Muscle layer of colon (tissue), 2 donors: ENCODE results near the gene POMP.
"Not testable (repeated sequence)": the region's sequence is repeated elsewhere in the genome, so short reads cannot be mapped to it uniquely, and the experiment has no call there.

Experiments used
- H3K27ac ChIP-seq: one replicate; pipeline ENCODE4 v1.7.0; 2013; ENCODE audit warnings: low read depth, mild to moderate bottlenecking, low read length, moderate library complexity
- H3K27me3 ChIP-seq, 2 donors: one replicate each; pipeline ENCODE4 v1.7.0; 2013; ENCODE audit warnings: low read length in 2 of 2, mild to moderate bottlenecking in 2 of 2; ENCODE audit not compliant: insufficient read depth in 2 of 2, control insufficient read depth in 1 of 2
- H3K36me3 ChIP-seq: one replicate; pipeline ENCODE4 v1.7.0; 2013; ENCODE audit warnings: mild to moderate bottlenecking, low read length; ENCODE audit not compliant: insufficient read depth
- H3K4me1 ChIP-seq: one replicate; pipeline ENCODE4 v1.7.0; 2013; ENCODE audit warnings: mild to moderate bottlenecking, low read length; ENCODE audit not compliant: insufficient read depth
- H3K4me3 ChIP-seq, 2 donors: one replicate each; pipeline ENCODE4 v1.7.0; 2013; ENCODE audit warnings: low read length in 2 of 2, low read depth in 1 of 2, mild to moderate bottlenecking in 1 of 2, moderate library complexity in 1 of 2
- H3K9ac ChIP-seq: one replicate; pipeline ENCODE4 v1.7.0; 2013; ENCODE audit warnings: low read length
- H3K9me3 ChIP-seq: one replicate; pipeline ENCODE4 v1.7.0; 2013; ENCODE audit warnings: mild to moderate bottlenecking, low read length
- donor health status: abdominal sarcoma.
- donor health status: Adenocarcinoma of cecum.

The POMP gene

GRCh38 chr13:28671126-28671792 is 12.3 kb downstream of the POMP start:
- H3K27ac ChIP-seq: no peak overlapping the region
- no peak overlapping the region for H3K4me3 ChIP-seq
- H3K4me1 ChIP-seq: no peaks in the 10 kb centered on the region
- no peaks in the 10 kb centered on the region for H3K9me3 ChIP-seq
- peaks cover 62% of the 10 kb centered on the region for H3K36me3 ChIP-seq
- no peak overlapping the region for H3K9ac ChIP-seq
- no peaks in the 10 kb centered on the region for H3K27me3 ChIP-seq

GRCh38 chr13:28678809-28679208 is 19.9 kb downstream of the POMP start:
- Histone ChIP-seq H3K27me3 (no peaks in the 10 kb centered on the region), H3K27ac (no peak overlapping the region), H3K36me3 (peaks cover 41% of the 10 kb centered on the region)

GRCh38 chr13:28679628-28680027 is 20.7 kb downstream of the POMP start:
- Histone ChIP-seq H3K9ac (no peak overlapping the region), H3K27me3 (no peaks in the 10 kb centered on the region), H3K36me3 (peaks cover 33% of the 10 kb centered on the region), H3K4me3 (no peak overlapping the region), H3K9me3 (no peaks in the 10 kb centered on the region), H3K4me1 (no peaks in the 10 kb centered on the region), H3K27ac (no peak overlapping the region)

More at GRCh38 chr13:28678809-28679208, 19.9 kb downstream of the POMP start:
- Histone ChIP-seq H3K9ac (no peak overlapping the region), H3K4me1 (no peaks in the 10 kb centered on the region), H3K4me3 (no peak overlapping the region), H3K9me3 (no peaks in the 10 kb centered on the region)

DNA sequence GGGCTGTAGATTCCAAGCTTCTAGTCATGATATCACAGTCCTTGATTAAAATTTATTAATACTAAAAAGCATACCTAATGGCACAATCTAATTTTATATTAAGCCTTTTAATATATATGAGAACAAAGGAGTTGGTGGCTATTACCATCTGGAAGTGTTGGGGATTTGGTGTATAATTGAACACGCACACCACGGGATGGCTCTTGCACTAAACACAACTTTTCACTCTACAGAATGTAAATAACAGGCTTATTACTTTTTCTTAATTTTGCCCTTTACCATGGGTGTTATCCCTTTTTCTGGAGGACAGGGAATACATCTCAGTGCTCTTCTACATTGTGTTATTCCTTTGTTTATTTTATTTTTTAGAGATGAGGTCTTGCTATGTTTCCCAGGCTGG is 21.6 kb downstream of the POMP start:
- H3K36me3 ChIP-seq: peaks cover 27% of the 10 kb centered on the region

GRCh38 chr13:28683169-28683568 is 24.2 kb downstream of the POMP start:
- H3K27ac ChIP-seq, H3K4me1 ChIP-seq, H3K27me3 ChIP-seq, H3K9ac ChIP-seq, H3K4me3 ChIP-seq, H3K9me3 ChIP-seq: not testable (repeated sequence)
- peaks cover 18% of the 10 kb centered on the region for H3K36me3 ChIP-seq

More for the DNA sequence above, 21.6 kb downstream of the POMP start:
- no peak overlapping the region for H3K4me3 ChIP-seq
- no peaks in the 10 kb centered on the region for H3K4me1 ChIP-seq
- no peaks in the 10 kb centered on the region for H3K27me3 ChIP-seq
- no peak overlapping the region for H3K9ac ChIP-seq
- H3K27ac ChIP-seq: no peak overlapping the region
- H3K9me3 ChIP-seq: no peaks in the 10 kb centered on the region

DNA sequence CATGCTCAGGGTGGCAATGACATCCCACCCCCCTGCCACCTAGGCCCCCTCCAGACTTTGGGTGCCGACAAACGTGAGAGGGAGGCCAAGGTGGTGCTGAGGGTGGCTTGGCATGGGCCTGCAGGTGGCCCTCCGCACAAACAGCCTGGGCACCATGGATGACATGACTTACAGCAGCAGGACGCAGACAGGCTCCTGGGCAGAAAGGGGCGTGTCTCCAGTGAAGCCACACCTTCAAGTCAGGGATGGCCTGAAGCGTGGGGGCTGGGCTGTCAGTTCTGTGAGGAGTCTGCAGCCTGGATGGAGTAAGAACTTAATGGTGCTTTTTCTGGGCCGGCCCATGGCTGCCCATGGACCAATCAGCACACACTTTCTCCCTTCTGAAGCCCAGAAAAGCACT is 25.3 kb downstream of the POMP start:
- peaks cover 14% of the 10 kb centered on the region for H3K36me3 ChIP-seq
- no peak overlapping the region for H3K27ac ChIP-seq
- no peaks in the 10 kb centered on the region for H3K9me3 ChIP-seq
- no peaks in the 10 kb centered on the region for H3K27me3 ChIP-seq
- no peak overlapping the region for H3K4me3 ChIP-seq
- H3K4me1 ChIP-seq: no peaks in the 10 kb centered on the region
- H3K9ac ChIP-seq: no peak overlapping the region

DNA sequence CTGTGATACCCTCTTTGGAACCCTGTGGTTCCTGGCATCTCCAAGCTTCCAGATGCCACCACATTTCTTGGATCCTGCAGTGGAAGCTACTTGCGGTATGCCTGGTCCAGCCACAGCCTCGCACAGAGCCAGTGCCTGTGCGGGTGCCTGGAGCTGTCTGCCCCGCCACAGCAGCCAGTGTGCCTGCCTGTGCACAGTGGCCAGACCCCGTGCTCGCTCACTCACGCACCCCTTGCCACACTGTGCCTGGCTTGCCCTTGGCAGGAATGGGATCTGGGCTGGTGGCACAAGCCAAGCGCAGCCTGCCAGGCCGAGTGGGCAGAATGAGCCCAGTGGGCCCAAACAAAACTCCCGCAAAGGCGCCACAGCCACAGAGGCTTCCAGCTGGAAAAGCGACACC is 26.2 kb downstream of the POMP start:
- H3K36me3 ChIP-seq: peaks cover 7% of the 10 kb centered on the region
- H3K4me1 ChIP-seq: no peaks in the 10 kb centered on the region
- H3K4me3 ChIP-seq: no peak overlapping the region
- H3K9me3 ChIP-seq: no peaks in the 10 kb centered on the region
- no peak overlapping the region for H3K27ac ChIP-seq
- H3K9ac ChIP-seq: no peak overlapping the region
- no peaks in the 10 kb centered on the region for H3K27me3 ChIP-seq

- Histone ChIP-seq H3K36me3 (peaks cover under 1% of the 10 kb centered on the region), H3K9me3 (no peaks in the 10 kb centered on the region), H3K4me3 (no peak overlapping the region), H3K9ac (no peak overlapping the region), H3K27me3 (no peaks in the 10 kb centered on the region), H3K27ac (no peak overlapping the region), H3K4me1 (no peaks in the 10 kb centered on the region)
These were observed 27.0 kb downstream of the POMP start for GRCh38 chr13:28685892-28686291.

DNA sequence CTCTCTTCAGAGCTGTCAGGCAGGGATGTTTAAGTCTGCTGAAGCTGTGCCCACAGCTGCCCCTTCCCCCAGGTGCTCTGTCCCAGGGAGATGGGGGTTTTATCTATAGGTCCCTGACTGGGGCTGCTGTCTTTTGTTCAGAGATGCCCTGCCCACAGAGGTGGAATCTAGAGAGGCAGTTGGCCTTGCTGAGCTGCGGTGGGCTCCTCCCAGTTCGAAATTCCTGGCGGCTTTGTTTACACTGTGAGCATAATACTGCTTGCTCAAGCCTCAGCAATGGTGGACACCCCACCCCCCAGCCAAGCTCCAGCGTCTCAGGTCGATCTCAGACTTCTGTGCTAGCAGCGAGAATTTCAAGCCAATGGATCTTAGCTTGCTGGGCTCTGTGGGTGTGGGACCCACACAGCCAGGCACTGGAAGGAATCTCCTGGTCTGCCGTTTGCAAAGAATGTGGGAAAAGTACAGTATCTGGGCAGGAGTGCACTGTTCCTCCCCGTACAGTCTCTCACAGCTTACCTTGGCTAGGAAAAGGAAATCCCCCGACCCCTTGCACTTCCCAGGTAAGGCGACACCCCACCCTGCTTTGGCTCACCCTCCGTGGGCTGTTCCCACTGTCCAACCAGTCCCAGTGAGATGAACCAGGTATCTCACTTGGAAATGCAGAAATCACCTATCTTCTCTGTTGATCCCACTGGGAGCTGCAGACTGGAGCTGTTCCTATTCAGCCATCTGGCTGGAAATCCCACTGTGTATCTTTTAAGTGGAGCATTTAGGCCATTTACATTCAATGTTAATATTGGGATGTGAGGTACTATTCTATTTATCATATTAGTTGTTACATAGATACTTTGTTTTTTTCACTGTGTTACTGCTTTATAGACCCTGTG is 34.9 kb downstream of the POMP start:
- not testable (repeated sequence) for H3K9me3 ChIP-seq, H3K4me1 ChIP-seq, H3K9ac ChIP-seq, H3K4me3 ChIP-seq, H3K27me3 ChIP-seq, H3K36me3 ChIP-seq, H3K27ac ChIP-seq

DNA sequence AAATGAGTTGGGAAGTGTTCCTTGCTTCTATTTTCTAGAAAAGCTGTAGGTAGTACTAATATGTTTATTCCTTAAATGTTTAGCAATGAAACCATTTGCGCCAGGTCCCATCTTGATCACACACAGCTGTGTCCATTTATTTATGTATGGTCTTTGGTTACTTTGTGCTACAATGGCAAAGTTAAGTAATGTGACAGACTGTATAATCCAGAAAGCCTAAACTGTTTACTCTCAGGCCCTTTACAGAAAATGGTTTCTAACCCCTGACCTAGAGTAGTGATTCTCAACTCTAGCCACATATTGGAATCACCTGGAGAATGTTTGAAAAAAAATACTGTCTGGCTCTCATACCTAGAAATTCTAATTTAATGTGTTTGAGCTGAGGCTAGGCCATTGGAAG is 38.5 kb downstream of the POMP start:
- Histone ChIP-seq H3K36me3 (peaks cover 18% of the 10 kb centered on the region), H3K9me3 (no peaks in the 10 kb centered on the region), H3K9ac (no peak overlapping the region), H3K27ac (no peak overlapping the region), H3K4me1 (no peaks in the 10 kb centered on the region), H3K4me3 (no peak overlapping the region), H3K27me3 (no peaks in the 10 kb centered on the region)

DNA sequence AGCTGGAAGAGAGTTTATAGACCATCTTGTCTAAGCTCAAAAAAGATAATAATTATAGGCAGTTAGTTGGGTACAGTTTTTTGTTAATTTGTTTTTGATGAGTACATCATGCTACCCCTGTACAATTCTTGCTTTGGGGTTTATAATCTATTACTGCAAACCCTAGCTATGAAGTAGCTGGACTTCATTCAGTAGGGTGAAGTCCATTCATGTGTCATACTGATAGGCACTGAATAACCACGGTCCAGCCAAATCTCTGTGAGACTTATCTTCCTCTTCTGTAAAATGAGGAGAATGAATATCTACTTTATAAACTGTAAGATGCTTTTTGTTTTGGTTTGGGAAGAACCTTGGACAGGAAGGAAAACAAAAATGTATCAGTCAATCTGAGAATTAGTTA is 40.3 kb downstream of the POMP start:
- no peak overlapping the region for H3K9ac ChIP-seq
- H3K9me3 ChIP-seq: no peaks in the 10 kb centered on the region
- no peaks in the 10 kb centered on the region for H3K27me3 ChIP-seq
- no peak overlapping the region for H3K4me3 ChIP-seq
- no peaks in the 10 kb centered on the region for H3K4me1 ChIP-seq
- peaks cover 18% of the 10 kb centered on the region for H3K36me3 ChIP-seq
- H3K27ac ChIP-seq: no peak overlapping the region
